ENCODE results near the gene WARS2.
"Not testable (repeated sequence)": the region's sequence is repeated elsewhere in the genome, so short reads cannot be mapped to it uniquely, and the experiment has no call there.

The WARS2 gene

GRCh38 chr1:119136401-119136800 is 4.1 kb downstream of the WARS2 start:
- no peak for DNase-seq

DNA sequence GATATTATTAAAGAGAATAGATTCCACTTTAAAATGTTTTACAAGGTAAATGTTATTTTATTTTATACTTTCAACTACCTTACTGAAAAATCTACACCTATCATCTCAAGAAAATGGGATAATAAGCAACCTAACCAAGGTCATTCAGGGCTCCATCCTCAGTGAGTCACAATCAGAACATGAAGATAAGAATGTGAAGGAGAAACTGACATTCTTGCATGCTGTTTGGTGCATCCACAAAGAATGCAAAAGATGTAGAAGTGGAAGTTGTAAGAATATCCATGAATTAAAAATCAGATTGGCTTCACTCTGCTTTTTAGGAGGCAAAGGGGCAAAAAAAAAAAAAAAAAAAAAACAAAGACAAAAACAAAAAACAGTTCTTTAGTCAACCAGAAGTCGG is 6.5 kb downstream of the WARS2 start:
- no peak for DNase-seq

- DNase-seq: no peak
Measured at GRCh38 chr1:119132179-119132578, 8.3 kb downstream of the WARS2 start.

GRCh38 chr1:119125874-119126273 is 14.6 kb downstream of the WARS2 start:
- no peak for DNase-seq

DNA sequence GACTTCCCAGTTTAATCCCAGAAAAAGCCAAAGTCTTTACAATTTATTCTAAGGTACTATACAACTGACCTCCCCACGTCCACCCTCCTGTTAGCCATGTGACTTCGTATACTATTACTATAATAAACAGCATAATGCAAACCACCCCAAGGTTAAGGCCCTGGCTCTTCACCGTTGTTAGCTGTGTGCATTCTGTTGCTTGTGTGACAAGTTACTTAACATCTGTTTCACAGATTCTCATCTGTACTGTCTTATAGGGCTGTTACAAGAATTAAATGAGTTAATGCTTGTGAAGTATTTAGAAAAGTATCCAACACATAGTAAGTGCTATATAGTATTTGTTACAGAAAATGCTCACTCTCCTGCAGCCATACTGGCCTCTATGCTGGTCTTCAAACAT is 15.7 kb downstream of the WARS2 start:
- no peak for DNase-seq

DNA sequence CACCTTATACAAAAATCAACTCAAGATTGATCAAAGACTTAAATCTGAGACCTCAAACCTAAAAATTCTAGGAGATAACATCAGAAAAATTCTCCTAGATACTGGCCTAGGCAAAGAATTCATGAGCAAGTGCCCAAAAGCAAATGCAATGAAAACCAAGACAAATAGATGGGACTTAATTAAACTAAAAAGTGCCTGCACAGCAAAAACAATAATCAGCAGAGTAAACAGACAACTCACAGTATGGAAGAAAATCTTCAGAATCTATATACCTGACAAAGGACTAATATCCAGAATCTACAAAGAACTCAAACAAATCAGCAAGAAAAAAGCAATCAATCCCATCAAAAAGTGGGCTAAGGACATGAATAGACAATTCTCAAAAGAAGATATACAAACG is 18.6 kb downstream of the WARS2 start:
- not testable (repeated sequence) for DNase-seq

DNA sequence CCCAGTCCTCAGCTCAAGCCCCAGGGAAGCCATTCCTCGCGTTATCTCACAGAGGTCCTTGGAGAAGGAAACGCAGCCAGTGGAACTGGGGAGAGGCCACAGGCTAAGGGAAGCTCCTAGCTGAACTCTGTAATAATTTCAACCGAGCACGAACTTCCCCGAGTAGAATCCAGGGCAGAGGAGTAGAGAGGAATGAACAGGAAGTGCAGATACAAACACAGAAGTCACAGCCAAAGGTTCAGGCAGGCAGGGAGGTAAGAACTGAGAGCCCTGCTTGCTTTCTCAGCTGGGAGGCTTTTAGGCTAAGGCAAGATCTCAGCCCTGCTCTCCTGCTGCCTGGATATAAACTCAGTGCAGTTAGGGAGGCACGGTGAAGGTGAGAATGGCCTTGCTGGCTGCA is 23.7 kb downstream of the WARS2 start:
- DNase-seq: no peak

- no peak for DNase-seq
Measured at GRCh38 chr1:119115736-119116135, 24.7 kb downstream of the WARS2 start.

GRCh38 chr1:119115311-119115710 is 25.1 kb downstream of the WARS2 start:
- no peak for DNase-seq

- DNase-seq: no peak
Measured at GRCh38 chr1:119114786-119115185, 25.7 kb downstream of the WARS2 start.

DNA sequence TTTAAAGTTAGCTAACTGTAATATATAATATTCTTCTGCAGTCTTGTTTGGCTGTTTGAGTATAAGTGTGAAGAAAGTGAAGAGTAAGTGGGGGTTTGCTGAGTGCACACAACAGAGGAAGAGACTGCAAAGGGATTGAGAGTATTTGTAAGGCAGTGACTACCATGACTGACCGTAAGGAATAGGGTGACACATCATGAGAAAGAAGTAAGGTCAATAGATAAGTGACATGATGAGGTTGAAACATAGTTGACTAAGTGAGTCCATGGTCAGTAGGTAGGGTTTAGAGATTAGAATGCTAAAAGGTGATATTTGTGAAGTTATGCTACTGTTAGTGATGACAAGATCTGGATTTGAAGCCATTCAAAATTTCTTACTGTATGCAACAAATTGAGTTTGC is 27.7 kb downstream of the WARS2 start:
- DNase-seq: no peak

GRCh38 chr1:119112244-119112643 is 28.2 kb downstream of the WARS2 start:
- DNase-seq: no peak

DNA sequence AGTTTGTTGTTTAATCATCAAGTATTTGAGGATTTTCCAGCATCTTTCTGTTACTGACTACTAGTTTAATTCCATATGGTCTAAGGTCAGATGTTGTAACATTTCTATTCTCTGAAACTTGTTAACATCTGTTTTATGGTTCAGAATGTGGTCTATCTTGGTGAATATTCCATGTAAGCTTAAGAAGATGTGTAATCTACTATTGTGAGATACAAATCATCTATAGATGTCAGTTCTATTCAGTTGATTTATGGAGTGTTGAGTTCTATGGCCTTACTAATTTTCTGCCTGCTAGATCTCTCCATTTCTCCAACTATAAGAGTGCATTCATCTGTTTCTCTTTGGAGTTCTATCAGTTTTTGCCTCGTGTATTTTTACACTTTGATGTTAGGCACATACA is 31.5 kb downstream of the WARS2 start:
- DNase-seq: no peak

- DNase-seq: no peak
Measured at GRCh38 chr1:119103764-119104163, 36.7 kb downstream of the WARS2 start.

- no peak for DNase-seq
Measured at GRCh38 chr1:119102051-119102450, 38.4 kb downstream of the WARS2 start.

- no peak for DNase-seq
Measured at GRCh38 chr1:119101563-119101962, 38.9 kb downstream of the WARS2 start.

DNA sequence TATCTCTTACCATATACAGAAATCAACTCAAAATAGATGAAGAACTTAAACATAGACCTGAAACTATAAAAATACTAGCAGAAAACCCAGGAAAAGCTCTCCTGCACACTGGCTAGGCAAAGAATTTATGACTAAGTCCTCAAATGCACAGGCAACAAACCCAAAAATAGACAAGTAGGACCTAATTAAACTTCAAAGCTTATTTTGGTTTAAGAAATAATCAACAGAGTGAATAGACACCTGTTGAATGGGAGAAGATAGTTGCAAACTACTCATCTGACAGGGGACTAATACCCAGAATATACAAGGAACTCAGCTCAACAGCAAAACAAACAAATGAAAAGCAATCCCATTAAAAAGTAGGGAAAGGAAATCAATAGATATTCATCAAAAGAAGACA is 40.7 kb downstream of the WARS2 start:
- DNase-seq: no peak

DNA sequence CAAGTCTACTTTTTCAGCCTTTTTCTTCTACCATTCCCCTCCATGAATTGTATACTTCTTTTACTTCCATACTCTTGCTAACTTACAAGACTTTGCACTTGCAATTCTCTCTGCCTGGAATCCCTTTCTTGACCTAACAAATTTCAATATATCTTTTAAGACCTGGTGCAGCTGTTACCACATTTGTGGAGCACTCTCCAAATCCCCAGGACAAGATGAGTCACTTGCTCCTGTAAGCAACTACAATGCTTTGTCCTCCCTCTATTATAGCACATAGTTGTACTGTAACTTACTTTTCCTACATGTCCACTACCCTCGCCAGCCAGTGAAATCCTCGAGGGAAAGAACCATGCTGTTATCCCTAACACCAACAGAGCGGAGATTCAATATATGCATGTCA is 43.1 kb downstream of the WARS2 start:
- no peak for DNase-seq

GRCh38 chr1:119093721-119094120 is 46.7 kb downstream of the WARS2 start:
- DNase-seq: no peak

- DNase-seq: no peak
Measured at GRCh38 chr1:119091618-119092017, 48.8 kb downstream of the WARS2 start.

GRCh38 chr1:119090250-119090649 is 50.2 kb downstream of the WARS2 start:
- DNase-seq: no peak

GRCh38 chr1:119086830-119087229 is 53.6 kb downstream of the WARS2 start:
- DNase-seq: no peak

DNA sequence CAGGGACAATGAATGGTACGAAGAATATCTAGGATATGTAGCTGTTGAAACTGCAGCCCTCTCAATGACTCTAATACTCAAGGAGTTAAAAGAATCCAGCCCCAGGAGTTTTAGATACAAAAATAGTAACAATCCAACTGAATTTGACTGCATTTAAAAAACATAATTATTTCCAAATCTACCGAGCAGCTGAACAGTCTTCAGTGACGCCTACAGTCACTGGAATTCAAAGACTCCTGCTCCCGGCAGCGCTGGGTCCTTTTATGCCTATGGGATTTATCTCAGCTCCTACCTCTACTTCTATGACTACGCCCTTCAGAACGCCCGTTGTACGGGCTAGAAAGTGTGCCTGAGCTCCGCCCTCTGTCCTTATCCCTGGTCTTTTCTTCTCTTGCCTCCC is 55.7 kb downstream of the WARS2 start:
- no peak for DNase-seq

GRCh38 chr1:119083980-119084379 is 56.5 kb downstream of the WARS2 start:
- DNase-seq: no peak

GRCh38 chr1:119083479-119083878 is 57.0 kb downstream of the WARS2 start:
- no peak for DNase-seq

DNA sequence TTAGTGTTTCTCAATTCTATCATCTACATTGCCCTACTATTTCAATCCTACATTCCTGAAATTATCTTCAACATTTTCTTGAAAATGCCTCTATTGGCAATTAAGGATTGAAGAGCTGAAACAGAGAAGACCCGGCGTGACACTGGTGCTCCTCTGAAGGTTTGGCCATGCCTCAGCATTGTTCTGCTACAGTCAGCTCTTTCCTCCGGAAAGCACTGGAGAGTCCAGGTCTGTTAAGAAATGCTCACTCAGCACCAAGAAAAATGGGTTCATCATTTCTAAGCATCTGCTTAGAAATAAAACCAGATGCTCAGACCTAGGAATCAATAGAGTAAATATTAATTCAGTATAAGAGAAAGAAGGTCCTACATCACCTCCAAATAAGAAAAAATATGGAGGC is 58.8 kb downstream of the WARS2 start:
- no peak for DNase-seq
